ENCODE results near the gene IFT81.

IFT81 gene

GRCh38 chr12:110159671-110160245 lies 35.6 kb downstream of the IFT81 start:
- DNase-seq, result no peak

GRCh38 chr12:110165540-110166159 lies 41.5 kb downstream of the IFT81 start:
- no peak for DNase-seq

- no peak for DNase-seq
Observed at GRCh38 chr12:110168732-110169455, 44.7 kb downstream of the IFT81 start.

GRCh38 chr12:110170535-110171185 lies 46.5 kb downstream of the IFT81 start:
- DNase-seq, result no peak

GRCh38 chr12:110171186-110171538 lies 47.0 kb downstream of the IFT81 start:
- DNase-seq, result no peak

- DNase-seq, result no peak
Observed at GRCh38 chr12:110171636-110172035, 47.5 kb downstream of the IFT81 start.

GRCh38 chr12:110174373-110174996 lies 50.3 kb downstream of the IFT81 start:
- no peak for DNase-seq

- DNase-seq, result no peak
Observed at GRCh38 chr12:110175201-110175600, 51.0 kb downstream of the IFT81 start.

GRCh38 chr12:110176745-110177144 lies 52.6 kb downstream of the IFT81 start:
- no peak for DNase-seq

- no peak for DNase-seq
Observed at GRCh38 chr12:110179291-110179690, 55.1 kb downstream of the IFT81 start.

GRCh38 chr12:110180591-110181005 lies 56.4 kb downstream of the IFT81 start:
- DNase-seq, result no peak

GRCh38 chr12:110182281-110182680 lies 58.1 kb downstream of the IFT81 start:
- no peak for DNase-seq

GRCh38 chr12:110183386-110183785 lies 59.2 kb downstream of the IFT81 start:
- no peak for DNase-seq

- DNase-seq, result no peak
Observed at GRCh38 chr12:110185626-110186025, 61.5 kb downstream of the IFT81 start.

GRCh38 chr12:110186059-110186458 lies 61.9 kb downstream of the IFT81 start:
- DNase-seq, result no peak

- no peak for DNase-seq
Observed at GRCh38 chr12:110193196-110193595, 69.0 kb downstream of the IFT81 start.

- DNase-seq, result no peak
Observed at GRCh38 chr12:110197003-110197402, 72.8 kb downstream of the IFT81 start.

GRCh38 chr12:110198386-110198785 lies 74.2 kb downstream of the IFT81 start:
- no peak for DNase-seq

- no peak for DNase-seq
Observed at GRCh38 chr12:110199339-110200123, 75.4 kb downstream of the IFT81 start.

- no peak for DNase-seq
Observed at GRCh38 chr12:110200124-110200417, 75.9 kb downstream of the IFT81 start.

GRCh38 chr12:110201995-110202394 lies 77.8 kb downstream of the IFT81 start:
- no peak for DNase-seq

GRCh38 chr12:110203546-110203945 lies 79.4 kb downstream of the IFT81 start:
- DNase-seq, result no peak

GRCh38 chr12:110205931-110206330 lies 81.8 kb downstream of the IFT81 start:
- DNase-seq, result no peak
